Right ventricle myocardium inferior (tissue), 1 donor: Measurements from ENCODE around the gene NR5A1. TPM values are rescaled to one million over a fixed set of nuclear protein-coding genes. Genes with fewer than 3 reads are reported as not detected.
A peak's percentile ranks its signal among the peaks of the same experiment; 100 is the strongest.

Source experiments
- ATAC-seq: fragments of 200-7000 bp; cut with Tn5 transposase; one replicate; pipeline ENCODE4 v1.9.1; 2020; ENCODE audit warnings: mild to moderate bottlenecking, moderate library complexity
- DNase-seq: peaks from one replicate; pipeline ENCODE4 v3.0.0; 2021; ENCODE audit errors: missing footprints
- intact Hi-C: fragments of 100-400 bp; cut with DNase I; formaldehyde crosslinking; loops from one replicate; pipeline ENCODE4 v1.11.0; 2022
- total RNA-seq: library from RNA; stranded (reverse); fragmentation: NEBNext Ultra II Directional; extraction: Animal tissue kit (Norgen Biotek cat#: 25700); gene quantifications from one replicate; pipeline ENCODE4 v1.2.1, GENCODE V29; 2021
- donor health status: DM: no; HTN: yes; CAD: no; lungs with severe emphysema.

The NR5A1 gene
- total RNA-seq, 1 donor from 2014 or later = not detected

GRCh38 chr9:124487260-124488182 is 19.7 kb downstream of the NR5A1 start:
- ATAC-seq = no peak
- peak; percentile 41 for DNase-seq
- intact Hi-C loops = no loop called here

GRCh38 chr9:124486778-124487259 is 20.4 kb downstream of the NR5A1 start:
- ATAC-seq = no peak
- intact Hi-C loops = no loop called here

DNA sequence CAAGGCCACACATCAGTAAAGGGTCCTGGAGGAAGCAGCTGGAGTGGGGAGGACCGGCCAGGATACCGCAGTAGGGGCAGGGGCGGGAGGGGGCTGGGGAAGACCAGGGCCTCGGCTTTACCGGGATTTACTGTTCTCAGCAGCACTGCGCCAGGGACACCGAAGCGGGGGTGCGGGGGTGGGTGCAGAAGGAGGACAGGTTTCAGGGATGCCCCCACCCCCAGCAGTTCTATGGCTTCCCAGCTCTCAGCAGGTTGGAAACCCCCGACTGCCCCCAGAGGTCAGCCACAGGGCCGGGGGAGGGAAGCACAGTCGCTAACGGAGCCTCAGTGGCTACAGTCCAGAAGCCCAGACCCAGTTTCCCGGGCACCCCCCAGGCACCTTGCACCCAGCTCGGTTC is 21.3 kb downstream of the NR5A1 start:
- intact Hi-C loops = no loop called here
- no peak for ATAC-seq
- DNase-seq = peak; percentile 39

More at GRCh38 chr9:124486778-124487259, 20.4 kb downstream of the NR5A1 start:
- DNase-seq = no peak

GRCh38 chr9:124485201-124485600 is 22.0 kb downstream of the NR5A1 start:
- intact Hi-C loops = no loop called here
- no peak for ATAC-seq
- peak; percentile 46 for DNase-seq

DNA sequence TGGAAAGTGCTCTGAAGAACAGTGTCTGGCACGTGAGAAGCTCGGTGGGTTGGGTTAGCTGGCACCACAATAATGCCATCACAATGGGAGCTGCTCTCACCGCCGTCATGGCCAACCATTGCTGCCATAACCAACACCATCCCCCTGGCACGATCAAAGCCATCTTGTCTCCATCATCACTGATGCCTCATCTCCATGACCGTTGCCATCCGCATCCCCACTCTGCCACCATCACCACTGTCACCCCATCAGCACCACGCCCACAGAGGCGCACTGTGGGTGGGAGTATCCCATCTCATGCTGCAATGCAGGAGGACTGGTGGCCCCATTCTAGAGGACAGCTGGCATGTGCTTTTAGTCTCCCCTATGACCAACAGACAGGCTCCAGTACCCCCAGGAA is 23.7 kb downstream of the NR5A1 start:
- ATAC-seq (no peak), DNase-seq (peak; percentile 53)
- intact Hi-C loops = no loop called here

GRCh38 chr9:124482431-124483031 is 24.7 kb downstream of the NR5A1 start:
- no peak for ATAC-seq
- intact Hi-C loops = no loop called here

GRCh38 chr9:124481115-124481514 is 26.1 kb downstream of the NR5A1 start:
- intact Hi-C loops = no loop called here
- ATAC-seq (no peak), DNase-seq (peak; percentile 45)

More at GRCh38 chr9:124482431-124483031, 24.7 kb downstream of the NR5A1 start:
- DNase-seq = peak; percentile 65

DNA sequence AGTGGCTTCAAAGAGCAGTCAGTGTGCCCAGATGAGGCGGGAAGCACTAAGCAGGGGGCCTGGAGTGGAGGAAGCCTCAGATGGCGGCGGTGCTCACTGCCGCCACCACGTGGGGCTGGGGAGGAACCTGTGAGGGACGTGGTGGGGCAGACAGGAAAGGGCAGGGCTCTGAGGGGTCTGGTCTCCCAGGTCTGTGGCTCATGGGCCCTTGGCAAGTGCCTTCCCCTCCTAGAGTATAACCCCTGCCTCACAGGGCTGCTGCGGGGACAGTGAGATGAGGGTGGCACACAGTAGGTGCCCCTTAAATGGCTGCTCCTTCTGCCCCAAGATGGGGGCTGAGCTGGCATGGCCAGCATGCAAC is 26.6 kb downstream of the NR5A1 start:
- intact Hi-C loops = no loop called here
- DNase-seq = no peak
- no peak for ATAC-seq

- no peak for ATAC-seq
These were observed 27.1 kb downstream of the NR5A1 start for GRCh38 chr9:124479947-124480620.

GRCh38 chr9:124479371-124479770 is 27.8 kb downstream of the NR5A1 start:
- ATAC-seq (no peak), DNase-seq (no peak)
- intact Hi-C loops = no loop called here

More at GRCh38 chr9:124479947-124480620, 27.1 kb downstream of the NR5A1 start:
- intact Hi-C loops = no loop called here
- no peak for DNase-seq

- ATAC-seq = no peak
- intact Hi-C loops = no loop called here
- no peak for DNase-seq
These were observed 28.8 kb downstream of the NR5A1 start for GRCh38 chr9:124478354-124478753.

DNA sequence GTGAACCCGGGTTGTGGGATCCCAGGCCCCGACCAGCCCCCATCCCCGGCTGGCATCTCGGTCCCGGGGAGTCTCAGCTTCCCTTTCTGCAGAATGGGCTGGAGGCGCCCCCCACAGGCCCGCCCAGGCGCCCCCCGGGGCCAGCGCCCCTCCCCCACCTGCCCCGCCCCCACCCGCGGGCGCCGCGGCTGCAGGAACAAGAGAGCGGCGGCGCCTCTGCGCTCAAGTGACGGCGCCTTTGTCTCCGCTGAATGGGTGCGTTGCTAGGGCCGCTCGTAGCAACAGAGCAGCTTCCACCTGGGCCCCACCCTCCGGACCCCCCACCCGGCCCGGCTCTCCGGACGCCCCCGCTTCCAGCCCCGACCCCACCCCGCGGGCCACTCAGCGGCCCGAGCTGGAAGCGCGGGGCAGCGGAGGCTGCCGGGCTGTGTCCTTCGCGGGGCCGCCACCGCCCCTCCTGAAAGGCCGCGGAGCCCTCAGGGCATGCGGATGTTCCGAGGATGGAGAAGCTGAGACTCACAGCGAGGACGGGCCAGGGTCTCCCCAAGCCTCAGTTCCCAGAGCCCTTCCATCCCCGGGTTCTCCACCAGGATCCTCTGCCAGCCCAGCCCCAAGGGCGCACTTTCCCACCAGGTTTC is 29.4 kb downstream of the NR5A1 start:
- ATAC-seq (no peak), DNase-seq (peak; percentile 26)
- intact Hi-C loops = no loop called here

DNA sequence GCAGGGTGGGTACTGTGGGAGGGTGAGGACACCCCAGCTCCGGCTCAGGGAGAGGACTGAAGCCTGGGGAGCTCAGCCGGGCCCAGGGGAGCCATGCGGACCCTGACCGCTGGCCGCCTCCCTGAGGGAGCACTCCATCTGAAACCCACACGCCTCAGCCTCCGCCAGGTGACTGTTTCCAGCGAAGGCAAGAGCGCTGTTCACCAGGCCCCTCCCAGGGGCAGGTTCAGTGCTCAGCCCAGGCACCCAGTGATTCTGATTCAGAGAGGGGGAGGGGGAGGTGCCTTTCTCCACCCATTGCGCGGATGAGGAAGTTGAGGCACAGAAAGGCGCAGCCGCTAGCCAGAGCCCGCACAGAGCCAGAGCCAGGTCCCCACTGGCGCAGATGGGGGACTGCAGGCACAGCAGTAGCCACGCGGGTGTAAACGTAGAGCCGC is 30.0 kb downstream of the NR5A1 start:
- DNase-seq = peak; percentile 26
- intact Hi-C loops = no loop called here
- no peak for ATAC-seq

DNA sequence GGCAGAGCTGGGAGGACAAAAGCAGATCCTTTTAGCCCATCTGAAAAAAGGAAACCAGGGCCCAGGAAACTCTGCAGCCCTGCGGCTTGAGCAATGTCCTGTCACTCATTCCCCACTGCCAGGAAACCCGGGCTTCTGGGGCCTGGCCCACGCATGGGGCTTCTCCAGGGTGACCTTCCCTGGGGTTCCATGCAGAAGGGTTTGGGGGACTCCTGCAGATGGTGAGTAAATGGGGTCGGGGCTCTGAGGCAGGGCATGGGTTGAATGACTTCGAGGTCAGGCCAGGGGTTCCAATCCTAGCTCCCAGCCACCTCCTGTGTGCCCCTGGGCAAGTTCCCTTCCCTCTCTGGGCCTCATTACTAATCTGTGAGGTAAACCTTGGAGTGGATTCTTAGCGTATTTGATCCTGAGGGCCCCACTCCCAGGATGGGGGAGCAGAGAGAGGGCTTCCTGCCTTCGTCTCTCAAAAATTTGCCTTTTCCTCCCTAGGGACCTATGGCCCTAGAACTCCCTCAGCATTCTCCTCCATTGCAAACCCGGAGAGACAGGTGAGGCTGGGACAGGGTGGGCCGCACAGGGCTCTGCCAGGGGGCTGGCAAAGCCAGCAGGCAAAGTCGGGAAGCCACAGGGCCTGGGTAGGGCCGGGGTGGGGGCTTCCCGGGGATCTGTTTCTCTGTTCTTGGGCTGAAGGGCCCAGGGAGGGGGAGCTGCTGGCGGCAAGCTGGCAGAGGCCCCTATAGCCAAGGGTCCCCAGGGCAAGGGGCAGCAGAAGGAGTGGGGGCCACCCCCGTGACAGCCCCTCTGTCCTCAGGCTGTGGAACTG is 31.1 kb downstream of the NR5A1 start:
- ATAC-seq (no peak), DNase-seq (peak; percentile 43)
- intact Hi-C loops = no loop called here

- no peak for ATAC-seq
- intact Hi-C loops = no loop called here
- peak; percentile 51 for DNase-seq
These were observed 31.9 kb downstream of the NR5A1 start for GRCh38 chr9:124475158-124475867.

DNA sequence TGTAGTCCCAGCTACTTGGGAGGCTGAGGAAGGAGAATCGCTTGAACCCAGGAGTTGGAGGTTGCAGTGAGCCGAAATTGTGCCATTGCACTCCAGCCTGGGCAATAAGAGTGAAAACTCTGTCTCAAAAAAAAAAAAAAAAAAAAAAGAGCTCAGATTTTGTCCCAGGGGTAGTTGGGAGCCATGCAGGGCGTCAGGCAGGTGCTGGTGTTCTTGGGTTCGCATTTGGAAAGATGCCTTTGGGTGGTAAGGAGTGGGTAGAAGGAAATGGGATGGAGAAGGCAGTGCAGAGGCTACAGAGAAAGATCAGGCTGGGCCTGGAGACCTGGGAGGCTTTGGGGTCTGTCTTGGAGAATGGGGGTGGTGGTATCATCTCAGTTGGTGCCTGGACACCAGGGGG is 33.0 kb downstream of the NR5A1 start:
- no peak for DNase-seq
- intact Hi-C loops = no loop called here
- ATAC-seq = no peak

DNA sequence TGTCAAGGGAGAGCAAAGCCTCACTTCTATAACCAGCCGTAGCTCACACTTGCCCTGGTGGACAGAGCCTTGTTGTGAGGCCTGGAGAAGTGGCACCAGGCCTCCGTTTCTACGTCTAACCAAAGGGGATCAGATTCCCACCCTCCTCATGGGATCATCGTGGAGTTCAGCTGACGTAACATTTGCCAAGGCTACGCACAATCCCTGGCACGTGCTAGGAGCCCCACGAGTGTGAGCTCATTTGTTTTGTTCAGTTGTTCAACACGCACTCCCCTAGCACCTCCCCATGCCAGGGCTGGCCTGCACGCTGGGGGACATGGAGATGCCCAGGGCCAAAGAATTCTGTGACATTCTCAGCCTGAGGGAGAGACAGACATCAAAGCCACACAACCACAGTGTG is 33.9 kb downstream of the NR5A1 start:
- DNase-seq (peak; percentile 37), ATAC-seq (no peak)
- intact Hi-C loops = no loop called here

- DNase-seq (peak; percentile 31), ATAC-seq (no peak)
These were observed 34.4 kb downstream of the NR5A1 start for GRCh38 chr9:124472770-124473169.

More at GRCh38 chr9:124472770-124473169, 34.4 kb downstream of the NR5A1 start:
- intact Hi-C loops = no loop called here
